ENCODE data around the gene CREB5. TPM values are rescaled to one million over a fixed set of nuclear protein-coding genes. Genes with fewer than 3 reads are reported as not detected.

CREB5 gene
- total and polyA plus RNA-seq, 2 experiments from 2014 or later, result 2.4 to 4.4 TPM

DNA sequence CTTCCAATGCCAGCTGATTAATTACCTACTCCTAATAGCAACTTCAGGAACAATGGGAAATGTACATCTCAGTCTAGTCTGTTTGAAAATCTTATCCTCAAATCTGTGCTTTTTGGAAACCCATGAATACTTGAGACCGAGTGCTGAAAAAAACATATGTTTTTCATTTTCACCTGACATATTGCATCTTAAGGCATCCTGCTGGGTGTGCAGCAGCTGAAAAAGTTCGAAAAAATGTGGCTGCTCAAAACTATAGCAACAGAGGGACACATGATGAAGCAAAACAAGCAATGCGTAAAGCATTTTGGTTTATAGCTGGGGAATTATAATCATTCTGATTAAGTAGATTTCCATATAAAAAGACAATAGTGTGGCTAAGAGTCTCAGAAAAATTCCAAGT, 218.0 kb downstream of the CREB5 start (continued):
- TF ChIP-seq ZNF462 (CRISPR knock-in tag; IDR thresholded peaks at IDR 0.05), result no peak
- no peak for TF ChIP-seq EZH2 (IDR thresholded peaks at IDR 0.05; ENCODE audit: low read depth, unreplicated experiment)

DNA sequence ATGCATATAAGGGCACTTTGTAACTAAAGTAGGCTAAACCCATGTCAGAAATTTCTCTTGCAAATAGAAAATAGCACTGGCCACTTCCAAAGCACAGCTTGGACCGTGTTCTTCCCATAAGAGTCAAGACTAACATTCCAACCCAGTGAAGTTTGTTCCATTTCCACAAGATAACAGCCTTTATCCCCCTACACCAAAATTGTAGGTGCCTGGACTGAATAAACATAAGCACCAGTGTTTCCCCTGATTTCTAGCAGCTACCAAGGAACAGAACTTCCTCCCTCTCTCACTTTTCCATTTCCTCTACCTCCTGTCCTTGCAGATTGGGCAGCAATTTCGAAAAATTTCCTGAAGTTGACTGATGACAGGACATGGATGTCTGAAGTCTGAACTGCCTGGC, 219.7 kb downstream of the CREB5 start:
- Histone ChIP-seq H2AFZ (no peak overlapping the region), H3F3A (replicated peaks; ENCODE audit: low read depth) (no peaks in the 10 kb centered on the region), H3K4me3 (no peak overlapping the region), H3K79me2 (replicated peaks; ENCODE audit: insufficient read depth) (no peaks in the 10 kb centered on the region), H3K4me2 (no peak overlapping the region), H3K4me1 (ENCODE audit: insufficient read depth) (peaks cover 12% of the 10 kb centered on the region), H3K27me3 (ENCODE audit: insufficient read depth) (no peaks in the 10 kb centered on the region), H3K9me2 (ENCODE audit: insufficient read depth) (peaks cover 3% of the 10 kb centered on the region; the same call in 1 of the 2 replicates), H3K27ac (ENCODE audit: low read depth) (no peak overlapping the region), H3K36me3 (ENCODE audit: insufficient read depth) (no peaks in the 10 kb centered on the region), H4K20me1 (replicated peaks; ENCODE audit: insufficient read depth) (no peaks in the 10 kb centered on the region)
- DNase-seq (ENCODE audit: low spot score) (no peak), ATAC-seq (no peak)
- Mint-ChIP-seq H3K9me3 (no peaks in the 10 kb centered on the region), H3K4me3 (no peak overlapping the region), H3K4me1 (peaks cover 10% of the 10 kb centered on the region), H3K36me3 (ENCODE audit: low read depth) (no peaks in the 10 kb centered on the region), H3K27me3 (ENCODE audit: insufficient read depth, low read depth, poor library complexity) (no peaks in the 10 kb centered on the region), H3K27ac (no peak overlapping the region)
- TF ChIP-seq, protein P1, sequence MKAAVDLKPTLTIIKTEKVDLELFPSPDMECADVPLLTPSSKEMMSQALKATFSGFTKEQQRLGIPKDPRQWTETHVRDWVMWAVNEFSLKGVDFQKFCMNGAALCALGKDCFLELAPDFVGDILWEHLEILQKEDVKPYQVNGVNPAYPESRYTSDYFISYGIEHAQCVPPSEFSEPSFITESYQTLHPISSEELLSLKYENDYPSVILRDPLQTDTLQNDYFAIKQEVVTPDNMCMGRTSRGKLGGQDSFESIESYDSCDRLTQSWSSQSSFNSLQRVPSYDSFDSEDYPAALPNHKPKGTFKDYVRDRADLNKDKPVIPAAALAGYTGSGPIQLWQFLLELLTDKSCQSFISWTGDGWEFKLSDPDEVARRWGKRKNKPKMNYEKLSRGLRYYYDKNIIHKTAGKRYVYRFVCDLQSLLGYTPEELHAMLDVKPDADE (IDR thresholded peaks at IDR 0.05), result no peak
- TF ChIP-seq POLR2AphosphoS5 (IDR thresholded peaks at IDR 0.05; ENCODE audit: low read depth), result no peak
- TF ChIP-seq JUNB (IDR thresholded peaks at IDR 0.05; ENCODE audit: unreplicated experiment), result no peak
- TF ChIP-seq, protein P2, sequence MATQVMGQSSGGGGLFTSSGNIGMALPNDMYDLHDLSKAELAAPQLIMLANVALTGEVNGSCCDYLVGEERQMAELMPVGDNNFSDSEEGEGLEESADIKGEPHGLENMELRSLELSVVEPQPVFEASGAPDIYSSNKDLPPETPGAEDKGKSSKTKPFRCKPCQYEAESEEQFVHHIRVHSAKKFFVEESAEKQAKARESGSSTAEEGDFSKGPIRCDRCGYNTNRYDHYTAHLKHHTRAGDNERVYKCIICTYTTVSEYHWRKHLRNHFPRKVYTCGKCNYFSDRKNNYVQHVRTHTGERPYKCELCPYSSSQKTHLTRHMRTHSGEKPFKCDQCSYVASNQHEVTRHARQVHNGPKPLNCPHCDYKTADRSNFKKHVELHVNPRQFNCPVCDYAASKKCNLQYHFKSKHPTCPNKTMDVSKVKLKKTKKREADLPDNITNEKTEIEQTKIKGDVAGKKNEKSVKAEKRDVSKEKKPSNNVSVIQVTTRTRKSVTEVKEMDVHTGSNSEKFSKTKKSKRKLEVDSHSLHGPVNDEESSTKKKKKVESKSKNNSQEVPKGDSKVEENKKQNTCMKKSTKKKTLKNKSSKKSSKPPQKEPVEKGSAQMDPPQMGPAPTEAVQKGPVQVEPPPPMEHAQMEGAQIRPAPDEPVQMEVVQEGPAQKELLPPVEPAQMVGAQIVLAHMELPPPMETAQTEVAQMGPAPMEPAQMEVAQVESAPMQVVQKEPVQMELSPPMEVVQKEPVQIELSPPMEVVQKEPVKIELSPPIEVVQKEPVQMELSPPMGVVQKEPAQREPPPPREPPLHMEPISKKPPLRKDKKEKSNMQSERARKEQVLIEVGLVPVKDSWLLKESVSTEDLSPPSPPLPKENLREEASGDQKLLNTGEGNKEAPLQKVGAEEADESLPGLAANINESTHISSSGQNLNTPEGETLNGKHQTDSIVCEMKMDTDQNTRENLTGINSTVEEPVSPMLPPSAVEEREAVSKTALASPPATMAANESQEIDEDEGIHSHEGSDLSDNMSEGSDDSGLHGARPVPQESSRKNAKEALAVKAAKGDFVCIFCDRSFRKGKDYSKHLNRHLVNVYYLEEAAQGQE (IDR thresholded peaks at IDR 0.05; ENCODE audit: unreplicated experiment), result no peak
- no peak for TF ChIP-seq STAT1 (IDR thresholded peaks at IDR 0.05; ENCODE audit: unreplicated experiment)
- TF ChIP-seq CTCF (conservative IDR thresholded peaks at IDR 0.05; ENCODE audit: low read depth in 2 of 2), result no peak
